Left lung (tissue), 10 donors: Measurements from ENCODE around the gene SIGLEC11. TPM values are rescaled to one million over a fixed set of nuclear protein-coding genes. Genes with fewer than 3 reads are reported as not detected.

ENCODE experiments used
- ATAC-seq: fragments of 200-7000 bp; cut with Tn5 transposase; one replicate; pipeline ENCODE4 v1.9.1; 2020; ENCODE audit warnings: moderate library complexity
- DNase-seq, 4 donors: peaks; one replicate each; pipeline ENCODE4 v3.0.0-alpha.2; 2013 to 2020
- H3K27ac ChIP-seq, 2 donors: fragments of 200-600 bp; sonication (generic) in 1 of 2; one replicate each; pipeline versions ENCODE4 v1.5.0 to v1.8.0; 2020 to 2021
- H3K27me3 ChIP-seq, 2 donors: fragments of 200-600 bp; sonication (generic) in 1 of 2; one replicate each; pipeline versions ENCODE4 v1.5.0 to v1.8.0; 2020 to 2021
- H3K36me3 ChIP-seq, 2 donors: fragments of 200-600 bp; sonication (generic) in 1 of 2; one replicate each; pipeline versions ENCODE4 v1.5.0 to v1.8.0; 2020 to 2021
- H3K4me1 ChIP-seq, 2 donors: fragments of 200-600 bp; one replicate each; pipeline ENCODE4 v1.8.0; 2021
- H3K4me3 ChIP-seq, 2 donors: fragments of 200-600 bp; sonication (generic) in 1 of 2; one replicate each; pipeline versions ENCODE4 v1.5.0 to v1.8.0; 2020 to 2021; ENCODE audit warnings: mild to moderate bottlenecking in 1 of 2
- H3K9me3 ChIP-seq, 2 donors: fragments of 200-600 bp; sonication (generic) in 1 of 2; one replicate each; pipeline versions ENCODE4 v1.5.0 to v1.8.0; 2020 to 2021
- CTCF ChIP-seq, 2 donors: fragments of 200-600 bp; sonication (generic) in 1 of 2; IDR thresholded peaks; one replicate each; pipeline versions ENCODE4 v1.5.0 to v1.8.0; 2021; ENCODE audit warnings: antibody characterized with exemption in 2 of 2
- intact Hi-C, 2 donors: fragments of 100-400 bp; cut with DNase I; formaldehyde crosslinking; loops; one replicate each; pipeline versions ENCODE4 v1.11.2 to v1.14.2; 2022
- polyA plus RNA-seq, 6 donors: library from polyadenylated mRNA; unstranded; fragments of 120-200 nt; gene quantifications; one replicate each; pipeline ENCODE4 v1.2.1, GENCODE V29; 2013; ENCODE audit not compliant: insufficient read length in 6 of 6
- total RNA-seq, 2 donors: library from RNA; stranded (reverse); fragmentation: NEBNext Ultra II Directional; extraction: Animal tissue kit (Norgen Biotek cat#: 25700); gene quantifications; one replicate each; pipeline ENCODE4 v1.2.1, GENCODE V29; 2021
- donor health status: DM: no; HTN: yes; CAD: no.
- donor health status: DM: no; HTN: no; CAD: no.

SIGLEC11 gene
- total and polyA plus RNA-seq, 8 donors = 0.34 to 4.9 (median 0.73) TPM

DNA sequence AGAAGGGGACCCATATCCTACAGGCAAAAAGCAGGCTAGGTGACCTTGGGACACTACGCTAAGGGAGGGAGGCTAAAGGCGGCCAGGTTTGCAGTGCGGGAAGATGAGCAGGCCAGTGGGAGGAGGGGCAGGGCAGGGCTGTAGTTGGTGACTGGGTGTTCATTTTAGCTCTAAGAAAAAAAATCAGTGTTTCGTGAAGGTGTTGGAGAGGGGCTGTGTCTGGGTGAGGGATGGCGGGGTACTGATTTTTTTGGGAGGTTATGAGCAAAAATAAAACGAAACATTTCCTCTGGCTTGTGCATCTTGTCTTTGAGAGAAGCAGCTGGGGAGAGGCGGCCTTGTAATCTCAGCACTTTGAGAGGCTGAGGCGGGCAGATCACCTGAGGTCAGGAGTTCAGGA, 27.3 kb downstream of the SIGLEC11 start:
- Histone ChIP-seq H3K4me3 (no peak overlapping the region), H3K36me3 (peaks cover 0 to 16% of the 10 kb centered on the region in 2 donors), H3K27me3 (no peaks in the 10 kb centered on the region), H3K4me1 (peaks cover 0 to 24% of the 10 kb centered on the region in 2 donors), H3K27ac (no peak overlapping the region), H3K9me3 (no peaks in the 10 kb centered on the region)
- no peak for TF ChIP-seq CTCF (IDR thresholded peaks at IDR 0.05)
- intact Hi-C loops = loop anchor here in 1 of 2 donors (10.0 kb wide), 1 partner anchor 51 kb away; no protein-coding TSS in a partner anchor
- ATAC-seq (no peak), DNase-seq (peak in 1 of 4 donors; percentile 37)

GRCh38 chr19:49932731-49933131, 28.2 kb downstream of the SIGLEC11 start:
- Histone ChIP-seq H3K27me3 (no peaks in the 10 kb centered on the region), H3K4me3 (no peak overlapping the region), H3K36me3 (peaks cover 0 to 18% of the 10 kb centered on the region in 2 donors), H3K4me1 (peaks cover 0 to 29% of the 10 kb centered on the region in 2 donors), H3K27ac (no peak overlapping the region), H3K9me3 (no peaks in the 10 kb centered on the region)
- DNase-seq (peak in 1 of 4 donors; percentile 75), ATAC-seq (no peak)
- TF ChIP-seq CTCF (IDR thresholded peaks at IDR 0.05) = no peak
- intact Hi-C loops = loop anchor here in 1 of 2 donors (10.0 kb wide), 1 partner anchor 52 kb away; no protein-coding TSS in a partner anchor

DNA sequence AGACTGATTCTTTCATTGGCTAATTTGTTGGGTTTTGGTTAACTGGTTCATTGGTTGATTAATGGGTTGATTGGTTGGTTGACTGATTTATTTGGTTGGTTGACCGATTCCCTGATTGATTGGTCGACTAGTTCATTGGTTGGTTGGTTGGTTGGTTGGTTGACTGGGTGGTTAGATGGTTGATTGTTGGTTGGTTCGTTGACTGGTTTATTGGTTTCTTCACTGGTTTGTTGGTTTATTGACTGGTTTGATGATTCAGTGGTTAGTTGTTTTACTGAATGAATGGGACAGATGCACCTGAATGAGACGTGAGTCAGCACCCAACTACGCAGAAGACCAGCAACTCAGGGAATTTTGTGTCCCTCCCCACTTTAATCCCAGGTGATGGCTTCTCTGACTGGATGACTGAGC, 28.9 kb downstream of the SIGLEC11 start:
- H3K9me3 ChIP-seq = no peaks in the 10 kb centered on the region
- H3K36me3 ChIP-seq = peaks cover 0 to 25% of the 10 kb centered on the region in 2 donors
- H3K27ac ChIP-seq = no peak overlapping the region
- TF ChIP-seq CTCF (IDR thresholded peaks at IDR 0.05) = no peak
- no peak for ATAC-seq
- peaks cover 0 to 29% of the 10 kb centered on the region in 2 donors for H3K4me1 ChIP-seq
- DNase-seq = no peak
- intact Hi-C loops = loop anchor here in 1 of 2 donors (10.0 kb wide), 1 partner anchor 53 kb away; no protein-coding TSS in a partner anchor
- H3K4me3 ChIP-seq = no peak overlapping the region
- H3K27me3 ChIP-seq = no peaks in the 10 kb centered on the region

- intact Hi-C loops = loop anchor here in 1 of 2 donors (10.0 kb wide), 1 partner anchor 53 kb away; no protein-coding TSS in a partner anchor
- Histone ChIP-seq H3K4me1 (peaks cover 0 to 33% of the 10 kb centered on the region in 2 donors), H3K27ac (no peak overlapping the region), H3K36me3 (peaks cover 0 to 31% of the 10 kb centered on the region in 2 donors), H3K4me3 (no peak overlapping the region), H3K27me3 (no peaks in the 10 kb centered on the region), H3K9me3 (no peaks in the 10 kb centered on the region)
- no peak for TF ChIP-seq CTCF (IDR thresholded peaks at IDR 0.05)
- ATAC-seq (no peak), DNase-seq (peak in 1 of 4 donors; percentile 2)
Measured at GRCh38 chr19:49931293-49932040, 29.5 kb downstream of the SIGLEC11 start.

DNA sequence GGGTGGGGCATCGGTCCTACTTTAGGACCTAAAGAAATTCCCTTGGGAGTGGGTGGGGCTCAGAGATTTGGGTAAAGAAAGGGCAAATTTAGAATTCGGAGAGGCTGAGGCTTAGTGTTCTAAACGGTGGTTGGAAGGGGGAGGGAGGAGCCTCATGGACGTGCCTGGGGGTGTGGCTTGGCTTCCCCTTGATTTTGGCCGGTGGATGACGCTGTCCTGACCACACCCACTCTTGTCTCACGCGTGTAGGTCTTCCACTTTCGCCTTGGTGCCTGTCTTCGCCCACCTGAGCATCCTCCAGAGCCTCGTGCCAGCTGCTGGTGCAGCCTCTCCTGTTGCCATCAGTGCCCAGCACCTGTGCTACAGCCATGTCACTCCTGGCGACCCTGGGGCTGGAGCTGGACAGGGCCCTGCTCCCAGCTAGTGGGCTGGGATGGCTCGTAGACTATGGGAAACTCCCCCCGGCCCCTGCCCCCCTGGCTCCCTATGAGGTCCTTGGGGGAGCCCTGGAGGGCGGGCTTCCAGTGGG, 30.4 kb downstream of the SIGLEC11 start:
- Histone ChIP-seq H3K27ac (peak overlapping the region in 1 of 2 donors; percentile 95), H3K27me3 (no peaks in the 10 kb centered on the region), H3K9me3 (no peaks in the 10 kb centered on the region), H3K36me3 (peaks cover 0 to 40% of the 10 kb centered on the region in 2 donors), H3K4me3 (peak overlapping the region in 1 of 2 donors; percentile 99), H3K4me1 (peaks cover 0 to 42% of the 10 kb centered on the region in 2 donors)
- DNase-seq (peak in 1 of 4 donors; percentile 79), ATAC-seq (no peak)
- intact Hi-C loops = loop anchor here in 1 of 2 donors (10.0 kb wide), 1 partner anchor 54 kb away; no protein-coding TSS in a partner anchor
- no peak for TF ChIP-seq CTCF (IDR thresholded peaks at IDR 0.05)
